ENCODE measurements around the gene ZMYM2.

DNA sequence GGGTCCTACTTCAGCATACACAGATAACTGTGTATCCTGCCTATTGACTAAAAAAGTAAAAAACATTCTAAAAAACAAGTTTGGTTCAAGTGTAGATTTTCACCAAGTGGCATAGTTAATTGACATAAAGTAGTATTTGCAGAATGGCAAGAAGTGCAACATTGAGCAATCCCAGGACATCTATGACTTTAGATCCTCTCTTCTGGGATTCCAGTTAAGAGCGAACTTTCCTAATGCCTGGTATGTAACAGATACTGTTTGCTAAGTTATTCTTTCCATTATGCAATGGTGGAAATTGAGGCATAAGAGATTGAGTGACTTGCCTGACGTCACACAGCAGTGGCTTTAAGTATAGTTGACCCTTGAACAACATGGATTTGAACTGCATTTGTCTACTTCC is 96.1 kb downstream of the ZMYM2 start:
- TF ChIP-seq ZBTB7A (IDR thresholded peaks at IDR 0.05; ENCODE audit: low read depth) (no peak), EP300 (IDR thresholded peaks at IDR 0.05; ENCODE audit: borderline replicate concordance) (no peak), TAF1 (IDR thresholded peaks at IDR 0.05; ENCODE audit: low read depth) (no peak), EGR1 (IDR thresholded peaks at IDR 0.05) (no peak), USF1 (IDR thresholded peaks at IDR 0.05) (no peak)
